K562 (cell line): ENCODE measurements around the gene POGLUT2. TPM values are rescaled to one million over a fixed set of nuclear protein-coding genes. Genes with fewer than 3 reads are reported as not detected.

ENCODE experiments used
- ATAC-seq: fragments of 200-7000 bp; cut with Tn5 transposase; 3 replicates; pipeline ENCODE4 v1.9.1; 2020; ENCODE audit warnings: moderate library complexity
- BruUV-seq: library from RNA; stranded (reverse); fragments of 400-500 nt; replicated peaks from 2 replicates; lab custom pipeline; 2021; lab: Mats Ljungman, UMichigan
- CTCF ChIA-PET: fragments of 300-600 bp; formaldehyde crosslinking; extraction: SDS; loops from one replicate; lab custom pipeline; 2021; ENCODE audit warnings: low intra/inter-chr PET ratio; lab: Yijun Ruan, JAX
- POLR2A ChIA-PET: fragments of 300-600, 350-650 bp; sonication (Branson Sonifier 250); formaldehyde crosslinking; extraction: SDS; loops from one replicate; lab custom pipeline; 2021; ENCODE audit warnings: antibody characterized with exemption, inconsistent platforms; lab: Yijun Ruan, JAX
- DNase-seq, 4 experiments: peaks; one replicate each; pipeline versions ENCODE4 v3.0.0 to v3.0.0-alpha.2; 2011 to 2018; ENCODE audit warnings: low spot score in 3 of 4, mixed read lengths in 3 of 4; ENCODE audit errors: extremely low read depth in 1 of 4
- FAIRE-seq: peaks from 2 replicates; lab custom pipeline; 2011; peaks lifted over from hg19 to GRCh38; lab: Jason Lieb, UNC
- H2AFZ ChIP-seq: 2 replicates; pipeline ENCODE4 v1.6.0; 2011; ENCODE audit warnings: low read depth, low read length, control low read depth, inconsistent platforms
- H3K27ac ChIP-seq: fragments of 200-600 bp; 3 replicates; pipeline ENCODE4 v1.8.0; 2011; ENCODE audit warnings: low read depth, mild to moderate bottlenecking, control low read depth, inconsistent platforms, low read length, moderate library complexity, mixed read lengths; ENCODE audit errors: extremely low read depth
- H3K27me3 ChIP-seq, 2 experiments: fragments of 300-600 bp in 1 of 2; 2 replicates in 1 of 2; 3 replicates in 1 of 2; pipeline versions ENCODE4 v1.6.0 to v1.8.0; 2011; ENCODE audit warnings: inconsistent platforms in 2 of 2, low read length in 2 of 2, mild to moderate bottlenecking in 1 of 2, mixed read lengths in 1 of 2, moderate library complexity in 1 of 2; ENCODE audit not compliant: control insufficient read depth in 2 of 2, insufficient read depth in 2 of 2
- H3K36me3 ChIP-seq: fragments of 300-600 bp; 3 replicates; pipeline ENCODE4 v1.8.0; 2011; ENCODE audit warnings: mild to moderate bottlenecking, low read length, inconsistent platforms; ENCODE audit not compliant: control insufficient read depth, insufficient read depth
- H3K4me1 ChIP-seq, 2 experiments: fragments of 200-600 bp in 1 of 2; replicated peaks in 1 of 2; 2 replicates in 1 of 2; 3 replicates in 1 of 2; pipeline versions ENCODE4 v1.5.1 to v1.8.0; 2011; ENCODE audit warnings: inconsistent platforms in 2 of 2, low read length in 2 of 2, mild to moderate bottlenecking in 1 of 2, mixed read lengths in 1 of 2, moderate library complexity in 1 of 2; ENCODE audit not compliant: control insufficient read depth in 2 of 2, insufficient read depth in 2 of 2
- H3K4me2 ChIP-seq: 2 replicates; pipeline ENCODE4 v1.6.1; 2011; ENCODE audit warnings: low read length, control low read depth, inconsistent platforms, mixed read lengths; ENCODE audit not compliant: insufficient read depth
- H3K4me3 ChIP-seq: fragments of 200-600 bp; sonication (generic), shearing (Covaris generic); 2 replicates; pipeline ENCODE4 v1.5.1; 2016; ENCODE audit warnings: control low read depth, inconsistent platforms
- H3K79me2 ChIP-seq: fragments of 200-600 bp; 3 replicates; pipeline ENCODE4 v1.8.0; 2011; ENCODE audit warnings: low read length, inconsistent platforms; ENCODE audit not compliant: control insufficient read depth, insufficient read depth
- H3K9ac ChIP-seq, 2 experiments: 2 replicates each; pipeline versions ENCODE4 v1.6.0 to v1.6.1; 2011; ENCODE audit warnings: low read depth in 2 of 2, low read length in 2 of 2, control low read depth in 1 of 2, inconsistent platforms in 1 of 2, mild to moderate bottlenecking in 1 of 2, mixed read lengths in 1 of 2; ENCODE audit not compliant: insufficient read depth in 1 of 2
- H3K9me1 ChIP-seq: one replicate; pipeline ENCODE4 v1.6.0; 2011; ENCODE audit warnings: inconsistent platforms, mild to moderate bottlenecking, low read length, moderate library complexity; ENCODE audit not compliant: control insufficient read depth, insufficient read depth
- H3K9me3 ChIP-seq: replicated peaks from 2 replicates; pipeline ENCODE4 v1.5.1; 2011; ENCODE audit warnings: low read depth, low read length, inconsistent platforms; ENCODE audit not compliant: control insufficient read depth, insufficient read depth
- H4K20me1 ChIP-seq: replicated peaks from 2 replicates; pipeline ENCODE4 v1.6.1; 2011; ENCODE audit warnings: low read length, inconsistent platforms, mixed read lengths; ENCODE audit not compliant: control insufficient read depth, insufficient read depth
- CEBPB ChIP-seq: fragments of 450-650 bp; IDR thresholded peaks from 2 replicates; pipeline ENCODE4 v1.6.1; 2016; ENCODE audit warnings: missing genetic modification characterization, missing compliant biosample characterization
- SIN3A ChIP-seq, 2 experiments: fragments of 150-350 bp in 1 of 2; IDR thresholded peaks; 2 replicates each; pipeline ENCODE4 v1.6.1; 2011 to 2016; ENCODE audit warnings: borderline replicate concordance in 2 of 2, low read depth in 2 of 2, low read length in 2 of 2, mild to moderate bottlenecking in 2 of 2, moderate library complexity in 2 of 2; ENCODE audit not compliant: control insufficient read depth in 1 of 2
- SIX5 ChIP-seq, 2 experiments: IDR thresholded peaks; 2 replicates each; pipeline ENCODE4 v1.6.1; 2011; ENCODE audit warnings: low read length in 2 of 2, borderline replicate concordance in 1 of 2, low read depth in 1 of 2, mild to moderate bottlenecking in 1 of 2, moderate library complexity in 1 of 2; ENCODE audit not compliant: insufficient read depth in 1 of 2
- SMARCA4 ChIP-seq: fragments of 450-650 bp; IDR thresholded peaks from 2 replicates; pipeline ENCODE4 v1.6.1; 2016
- TCF7 ChIP-seq: sonication (generic); IDR thresholded peaks from 2 replicates; pipeline ENCODE4 v1.6.1; 2016; ENCODE audit warnings: antibody characterized with exemption, borderline replicate concordance
- WGBS: fragments of 100-300 bp; shearing (Covaris generic); methylation state at CpG from one replicate; pipeline ENCODE4 v1.1.6; 2016; ENCODE audit warnings: low coverage, mixed read lengths; ENCODE audit not compliant: insufficient coverage; ENCODE audit errors: missing lambda C conversion rate; 5-methylcytosine and 5-hydroxymethylcytosine counted together
- in situ Hi-C: fragments of 300-500 bp; cut with MboI; formaldehyde crosslinking; loops from 4 replicates; pipeline ENCODE4 v1.15.0; 2018; ENCODE audit warnings: inconsistent platforms, mixed read lengths
- intact Hi-C: fragments of 100-400 bp; cut with micrococcal nuclease; formaldehyde crosslinking; loops from 2 replicates; pipeline ENCODE4 v1.14.2; 2022
- polyA plus RNA-seq, 8 experiments: library from polyadenylated mRNA; depleted of rRNA in 4 of 8; stranded (reverse) in 5 of 8; unstranded in 3 of 8; fragments of >200 nt; fragmentation: Nextera tagmentation in 2 of 8; fragmentation: Illumina TruSeq in 1 of 8; extraction: Ambion mirVana in 2 of 8; extraction: Trizol in 1 of 8; gene quantifications; 2 replicates each; pipeline versions ENCODE4 v1.2.1 to v1.2.3, GENCODE V29; 2011 to 2014; ENCODE audit warnings: inconsistent platforms in 1 of 8, missing spikeins in 1 of 8
- total RNA-seq, 7 experiments: library from RNA; depleted of rRNA in 6 of 7; stranded (reverse); fragments of >200 nt in 6 of 7; fragmentation: Illumina TruSeq in 2 of 7; extraction: Trizol in 2 of 7; gene quantifications; 2 replicates each; pipeline versions ENCODE4 v1.2.1 to v1.2.3, GENCODE V29; 2011 to 2021; ENCODE audit warnings: low replicate concordance in 1 of 7
- TF ChIP-seq, protein P1 (sequence below): fragments of 450-650 bp; IDR thresholded peaks from 2 replicates; pipeline ENCODE4 v1.6.1; 2018; ENCODE audit warnings: mild to moderate bottlenecking, low read depth; ENCODE audit not compliant: partially characterized antibody
- TF ChIP-seq, protein P2 (sequence below), 2 experiments: fragments of 450-650 bp in 1 of 2; sonication (generic) in 1 of 2; formaldehyde crosslinking in 1 of 2; IDR thresholded peaks in 1 of 2; conservative IDR thresholded peaks in 1 of 2; 2 replicates each; pipeline versions ENCODE4 v1.6.1 to v1.8.1; 2016 to 2023; ENCODE audit warnings: mild to moderate bottlenecking in 2 of 2, moderate library complexity in 2 of 2, inconsistent platforms in 1 of 2, missing genetic modification reagents in 1 of 2

Gene POGLUT2
- total and polyA plus RNA-seq, 9 of the 15 experiments (the other 6 are each of a cell fraction or from before 2014, with no cell fraction given) = 3.8 to 11.8 (median 10.8) TPM

DNA sequence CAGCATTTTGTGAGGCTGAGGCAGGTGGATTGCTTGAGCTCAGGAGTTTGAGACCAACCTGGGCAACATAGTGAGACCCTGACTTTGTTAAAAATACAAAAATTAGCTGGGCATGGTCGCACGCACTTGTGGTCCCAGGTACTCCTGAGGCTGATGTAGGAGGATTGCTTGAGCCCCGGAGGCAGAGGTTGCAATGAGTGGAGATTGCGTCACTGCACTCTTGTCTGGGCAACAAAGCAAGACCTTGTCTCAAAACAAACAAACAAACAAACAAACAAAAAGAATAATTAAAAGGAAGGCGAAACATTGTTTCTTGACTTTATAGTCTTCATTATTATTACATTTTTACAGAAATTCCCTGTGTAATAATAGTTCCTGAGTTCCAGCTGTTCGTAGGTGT lies 16.0 kb upstream of the POGLUT2 start:
- WGBS = 95% methylated on average over 4 of the region's 6 CpGs
- in situ Hi-C loops = no loop called here
- no TSS peak for BruUV-seq
- H3K4me2 ChIP-seq = no peak overlapping the region
- no peaks in the 10 kb centered on the region for H4K20me1 ChIP-seq
- no peak for FAIRE-seq
- no peak overlapping the region for H3K9ac ChIP-seq
- peaks cover 35% of the 10 kb centered on the region for H3K79me2 ChIP-seq
- no peak overlapping the region for H3K27ac ChIP-seq
- no peak overlapping the region for H2AFZ ChIP-seq
- TF ChIP-seq SIX5 (IDR thresholded peaks at IDR 0.05; ENCODE audit: borderline replicate concordance in 1 of 2, insufficient read depth in 1 of 2, low read depth in 1 of 2, low read length in 2 of 2) (no peak), SMARCA4 (no peak), CEBPB (tag) (peak; percentile 32; the same call in 1 of the 2 replicates), SIN3A (IDR thresholded peaks at IDR 0.05; ENCODE audit: borderline replicate concordance in 2 of 2, control insufficient read depth in 1 of 2, low read depth in 2 of 2, low read length in 2 of 2) (no peak), TCF7 (no peak)
- TF ChIP-seq, protein P1, sequence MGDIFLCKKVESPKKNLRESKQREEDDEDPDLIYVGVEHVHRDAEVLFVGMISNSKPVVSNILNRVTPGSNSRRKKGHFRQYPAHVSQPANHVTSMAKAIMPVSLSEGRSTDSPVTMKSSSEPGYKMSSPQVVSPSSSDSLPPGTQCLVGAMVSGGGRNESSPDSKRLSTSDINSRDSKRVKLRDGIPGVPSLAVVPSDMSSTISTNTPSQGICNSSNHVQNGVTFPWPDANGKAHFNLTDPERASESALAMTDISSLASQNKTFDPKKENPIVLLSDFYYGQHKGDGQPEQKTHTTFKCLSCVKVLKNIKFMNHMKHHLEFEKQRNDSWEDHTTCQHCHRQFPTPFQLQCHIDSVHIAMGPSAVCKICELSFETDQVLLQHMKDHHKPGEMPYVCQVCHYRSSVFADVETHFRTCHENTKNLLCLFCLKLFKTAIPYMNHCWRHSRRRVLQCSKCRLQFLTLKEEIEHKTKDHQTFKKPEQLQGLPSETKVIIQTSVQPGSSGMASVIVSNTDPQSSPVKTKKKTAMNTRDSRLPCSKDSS = no peak
- TF ChIP-seq, protein P2, sequence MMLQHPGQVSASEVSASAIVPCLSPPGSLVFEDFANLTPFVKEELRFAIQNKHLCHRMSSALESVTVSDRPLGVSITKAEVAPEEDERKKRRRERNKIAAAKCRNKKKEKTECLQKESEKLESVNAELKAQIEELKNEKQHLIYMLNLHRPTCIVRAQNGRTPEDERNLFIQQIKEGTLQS (IDR thresholded peaks at IDR 0.05) = no peak
- TF ChIP-seq, protein P2 (CRISPR knock-in tag; conservative IDR thresholded peaks at IDR 0.05) = no peak
- POLR2A ChIA-PET = interaction anchor here (0.9 kb wide), 1 partner anchor 13 kb away, joined by 5 read pairs; no protein-coding TSS in a partner anchor
- 0 out of 2 replicates have a peak, but pooled peaks cover 1% of the 10 kb centered on the region for H3K9me3 ChIP-seq
- DNase-seq = no peak
- no peak for ATAC-seq
- CTCF ChIA-PET = no interaction called here
- intact Hi-C loops = no loop called here
- H3K27me3 ChIP-seq = no peaks in the 10 kb centered on the region
- peaks cover 39% of the 10 kb centered on the region; the same call in 2 of the 3 replicates for H3K36me3 ChIP-seq
- H3K4me3 ChIP-seq = no peak overlapping the region
- H3K4me1 ChIP-seq = no peaks in the 10 kb centered on the region
- peaks cover 3% of the 10 kb centered on the region for H3K9me1 ChIP-seq
